WTC11 (cell line): Measurements from ENCODE around the gene COL16A1. TPM values are rescaled to one million over a fixed set of nuclear protein-coding genes. Genes with fewer than 3 reads are reported as not detected.

ENCODE experiments used
- ATAC-seq: fragments of 200-7000 bp; cut with Tn5 transposase; 2 replicates; pipeline ENCODE4 v1.10.0; 2021; ENCODE audit warnings: mild to moderate bottlenecking, moderate library complexity
- CTCF ChIA-PET: fragments of 300-600 bp; sonication (Branson Sonifier 250); formaldehyde crosslinking; loops from one replicate; lab custom pipeline; 2021; ENCODE audit warnings: antibody characterized with exemption; lab: Charles Lee
- POLR2A ChIA-PET: fragments of 350-600 bp; sonication (Branson Sonifier 250); formaldehyde crosslinking; loops from one replicate; lab custom pipeline; 2021; ENCODE audit warnings: antibody characterized with exemption; lab: Charles Lee
- DNase-seq: peaks from one replicate; pipeline ENCODE4 v3.0.0; 2021; ENCODE audit warnings: low spot score
- H3K27ac Mint-ChIP-seq: 2 replicates; pipeline ENCODE4 v1.8.0; 2021; ENCODE audit warnings: mixed read lengths
- H3K27me3 Mint-ChIP-seq: 2 replicates; pipeline ENCODE4 v1.8.0; 2021; ENCODE audit warnings: low read depth, mild to moderate bottlenecking, moderate library complexity, mixed read lengths
- H3K36me3 Mint-ChIP-seq: 2 replicates; pipeline ENCODE4 v1.8.0; 2021; ENCODE audit warnings: mixed read lengths
- H3K4me1 Mint-ChIP-seq: 2 replicates; pipeline ENCODE4 v1.8.0; 2022; ENCODE audit warnings: mixed read lengths
- H3K4me3 Mint-ChIP-seq: 2 replicates; pipeline ENCODE4 v1.8.0; 2021; ENCODE audit warnings: mild to moderate bottlenecking, moderate library complexity, mixed read lengths
- H3K9me3 Mint-ChIP-seq: 2 replicates; pipeline ENCODE4 v1.8.0; 2021; ENCODE audit warnings: mixed read lengths
- ARID4B ChIP-seq: sonication (generic); formaldehyde crosslinking; IDR thresholded peaks from 2 replicates; pipeline ENCODE4 v1.8.0; 2023; ENCODE audit warnings: missing genetic modification reagents, mild to moderate bottlenecking, borderline replicate concordance
- ATF1 ChIP-seq: sonication (generic); formaldehyde crosslinking; IDR thresholded peaks from 2 replicates; pipeline ENCODE4 v1.8.1; 2023; ENCODE audit warnings: mild to moderate bottlenecking, moderate library complexity, missing genetic modification reagents
- ATF3 ChIP-seq: sonication (generic); formaldehyde crosslinking; conservative IDR thresholded peaks from 2 replicates; pipeline ENCODE4 v1.8.1; 2022; ENCODE audit warnings: mild to moderate bottlenecking, missing genetic modification reagents
- E2F4 ChIP-seq: sonication (generic); formaldehyde crosslinking; IDR thresholded peaks from 2 replicates; pipeline ENCODE4 v1.8.1; 2022; ENCODE audit warnings: low read depth, mild to moderate bottlenecking, moderate library complexity, missing genetic modification reagents, borderline replicate concordance
- E2F5 ChIP-seq: sonication (generic); formaldehyde crosslinking; IDR thresholded peaks from 2 replicates; pipeline ENCODE4 v1.8.1; 2022; ENCODE audit warnings: mild to moderate bottlenecking, moderate library complexity, missing genetic modification reagents
- ETV6 ChIP-seq: sonication (generic); formaldehyde crosslinking; IDR thresholded peaks from 2 replicates; pipeline ENCODE4 v1.8.1; 2022; ENCODE audit warnings: mild to moderate bottlenecking, missing genetic modification reagents
- FOXP1 ChIP-seq: sonication (generic); formaldehyde crosslinking; IDR thresholded peaks from 2 replicates; pipeline ENCODE4 v1.8.0; 2022; ENCODE audit warnings: missing genetic modification reagents, mild to moderate bottlenecking, moderate library complexity, borderline replicate concordance
- FOXP4 ChIP-seq: sonication (generic); formaldehyde crosslinking; IDR thresholded peaks from 2 replicates; pipeline ENCODE4 v1.8.0; 2022; ENCODE audit warnings: mild to moderate bottlenecking, missing genetic modification reagents
- GTF2I ChIP-seq: fragments of 250-450 bp; sonication (Bioruptor Pico); conservative IDR thresholded peaks from 2 replicates; pipeline ENCODE4 v1.4.0; 2021; ENCODE audit warnings: mild to moderate bottlenecking
- HMGXB4 ChIP-seq: sonication (generic); formaldehyde crosslinking; IDR thresholded peaks from 2 replicates; pipeline ENCODE4 v1.8.1; 2023; ENCODE audit warnings: mild to moderate bottlenecking, moderate library complexity, missing genetic modification reagents
- IRF2 ChIP-seq: sonication (generic); formaldehyde crosslinking; IDR thresholded peaks from 2 replicates; pipeline ENCODE4 v1.8.0; 2022; ENCODE audit warnings: low read depth, missing genetic modification reagents, borderline replicate concordance
- NFYB ChIP-seq: sonication (generic); formaldehyde crosslinking; conservative IDR thresholded peaks from 2 replicates; pipeline ENCODE4 v1.8.0; 2022; ENCODE audit warnings: low read depth, missing genetic modification reagents
- NR3C1 ChIP-seq: sonication (generic); formaldehyde crosslinking; conservative IDR thresholded peaks from 2 replicates; pipeline ENCODE4 v1.8.1; 2023; ENCODE audit warnings: low read depth, mild to moderate bottlenecking, missing genetic modification reagents
- PRRX2 ChIP-seq: fragments of 250-450 bp; sonication (Bioruptor Pico); IDR thresholded peaks from 2 replicates; pipeline ENCODE4 v1.8.0; 2021; ENCODE audit warnings: mild to moderate bottlenecking
- SMAD3 ChIP-seq: sonication (generic); formaldehyde crosslinking; IDR thresholded peaks from 2 replicates; pipeline ENCODE4 v1.8.0; 2022; ENCODE audit warnings: missing genetic modification reagents, mild to moderate bottlenecking, borderline replicate concordance
- ZBTB43 ChIP-seq: sonication (generic); formaldehyde crosslinking; IDR thresholded peaks from 2 replicates; pipeline ENCODE4 v1.8.1; 2023; ENCODE audit warnings: mild to moderate bottlenecking, missing genetic modification reagents
- ZNF121 ChIP-seq: sonication (generic); formaldehyde crosslinking; IDR thresholded peaks from 2 replicates; pipeline ENCODE4 v1.8.0; 2023; ENCODE audit warnings: missing genetic modification reagents
- ZNF317 ChIP-seq: sonication (generic); formaldehyde crosslinking; IDR thresholded peaks from 2 replicates; pipeline ENCODE4 v1.8.1; 2023; ENCODE audit warnings: low read depth, mild to moderate bottlenecking, moderate library complexity, missing genetic modification reagents, borderline replicate concordance
- ZNF396 ChIP-seq: fragments of 250-450 bp; sonication (Bioruptor Pico); IDR thresholded peaks from 2 replicates; pipeline ENCODE4 v1.8.0; 2021; ENCODE audit warnings: mild to moderate bottlenecking, moderate library complexity, borderline replicate concordance
- ZNF416 ChIP-seq: fragments of 250-450 bp; sonication (Bioruptor Pico); IDR thresholded peaks from 2 replicates; pipeline ENCODE4 v1.9.0; 2021; ENCODE audit warnings: mild to moderate bottlenecking, inconsistent platforms
- total RNA-seq: library from RNA; stranded (reverse); gene quantifications from 3 replicates; pipeline ENCODE4 v1.2.3, GENCODE V29; 2021

Gene COL16A1
- total RNA-seq, 1 experiment from 2014 or later, result 8.8 TPM

GRCh38 chr1:31725134-31725533, 21.3 kb upstream of the COL16A1 start (continued):
- no peak for TF ChIP-seq FOXP4 (CRISPR knock-in tag)
- TF ChIP-seq HMGXB4 (CRISPR knock-in tag), result no peak

GRCh38 chr1:31723828-31724359, 20.1 kb upstream of the COL16A1 start:
- H3K27ac Mint-ChIP-seq, result no peak overlapping the region
- CTCF ChIA-PET, result interaction anchor here (1.2 to 4.6 kb wide), 4 partner anchors 8 to 106 kb away, joined by 4 to 89 read pairs (median 26); no protein-coding TSS in a partner anchor
- H3K27me3 Mint-ChIP-seq, result no peaks in the 10 kb centered on the region; the same call in none of the 2 replicates
- no peaks in the 10 kb centered on the region for H3K9me3 Mint-ChIP-seq
- DNase-seq, result peak; percentile 94
- H3K4me1 Mint-ChIP-seq, result peaks cover 16% of the 10 kb centered on the region
- POLR2A ChIA-PET, result interaction anchor here (0.5 kb wide), 1 partner anchor 452 kb away, joined by 3 read pairs; no protein-coding TSS in a partner anchor
- H3K4me3 Mint-ChIP-seq, result no peak overlapping the region
- no peaks in the 10 kb centered on the region for H3K36me3 Mint-ChIP-seq
- peak; percentile 49 for ATAC-seq
- TF ChIP-seq SMAD3 (CRISPR knock-in tag) (peak; percentile 70; the same call in 1 of the 2 replicates), IRF2 (CRISPR knock-in tag) (no peak), NFYB (CRISPR knock-in tag) (no peak), GTF2I (no peak), PRRX2 (no peak), NR3C1 (CRISPR knock-in tag) (no peak), ZNF396 (CRISPR knock-in tag) (no peak), ATF1 (no peak), HMGXB4 (CRISPR knock-in tag) (no peak), FOXP1 (CRISPR knock-in tag) (no peak), ARID4B (peak; percentile 59; the same call in 1 of the 2 replicates), E2F4 (CRISPR knock-in tag) (no peak), ETV6 (0 out of 2 replicates have a peak, but pooled peaks have one; percentile 32), ATF3 (CRISPR knock-in tag) (no peak), E2F5 (CRISPR knock-in tag) (no peak), ZBTB43 (no peak), ZNF416 (CRISPR knock-in tag) (no peak), ZNF121 (no peak), ZNF317 (CRISPR knock-in tag) (no peak)
